Epithelial cell of esophagus (primary cell): ENCODE data around the gene H2BK1.

Experiments used
- DNase-seq: peaks from one replicate; pipeline ENCODE4 v3.0.0; 2010; ENCODE audit warnings: low read depth
- H3K4me3 ChIP-seq: 2 replicates; pipeline ENCODE4 v1.5.1; 2011; ENCODE audit warnings: mild to moderate bottlenecking, low read length, control low read depth
- TF ChIP-seq, protein P1 (sequence below): IDR thresholded peaks from 2 replicates; pipeline ENCODE4 v1.5.1; 2011; ENCODE audit warnings: low read depth, mild to moderate bottlenecking, low read length, control low read depth, inconsistent platforms; ENCODE audit not compliant: insufficient read depth; ENCODE audit errors: missing control alignments

Gene H2BK1

GRCh38 chr7:151173386-151174245 is 36.7 kb downstream of the H2BK1 start:
- no peak for DNase-seq
- TF ChIP-seq, protein P1, sequence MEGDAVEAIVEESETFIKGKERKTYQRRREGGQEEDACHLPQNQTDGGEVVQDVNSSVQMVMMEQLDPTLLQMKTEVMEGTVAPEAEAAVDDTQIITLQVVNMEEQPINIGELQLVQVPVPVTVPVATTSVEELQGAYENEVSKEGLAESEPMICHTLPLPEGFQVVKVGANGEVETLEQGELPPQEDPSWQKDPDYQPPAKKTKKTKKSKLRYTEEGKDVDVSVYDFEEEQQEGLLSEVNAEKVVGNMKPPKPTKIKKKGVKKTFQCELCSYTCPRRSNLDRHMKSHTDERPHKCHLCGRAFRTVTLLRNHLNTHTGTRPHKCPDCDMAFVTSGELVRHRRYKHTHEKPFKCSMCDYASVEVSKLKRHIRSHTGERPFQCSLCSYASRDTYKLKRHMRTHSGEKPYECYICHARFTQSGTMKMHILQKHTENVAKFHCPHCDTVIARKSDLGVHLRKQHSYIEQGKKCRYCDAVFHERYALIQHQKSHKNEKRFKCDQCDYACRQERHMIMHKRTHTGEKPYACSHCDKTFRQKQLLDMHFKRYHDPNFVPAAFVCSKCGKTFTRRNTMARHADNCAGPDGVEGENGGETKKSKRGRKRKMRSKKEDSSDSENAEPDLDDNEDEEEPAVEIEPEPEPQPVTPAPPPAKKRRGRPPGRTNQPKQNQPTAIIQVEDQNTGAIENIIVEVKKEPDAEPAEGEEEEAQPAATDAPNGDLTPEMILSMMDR = no peak

DNA sequence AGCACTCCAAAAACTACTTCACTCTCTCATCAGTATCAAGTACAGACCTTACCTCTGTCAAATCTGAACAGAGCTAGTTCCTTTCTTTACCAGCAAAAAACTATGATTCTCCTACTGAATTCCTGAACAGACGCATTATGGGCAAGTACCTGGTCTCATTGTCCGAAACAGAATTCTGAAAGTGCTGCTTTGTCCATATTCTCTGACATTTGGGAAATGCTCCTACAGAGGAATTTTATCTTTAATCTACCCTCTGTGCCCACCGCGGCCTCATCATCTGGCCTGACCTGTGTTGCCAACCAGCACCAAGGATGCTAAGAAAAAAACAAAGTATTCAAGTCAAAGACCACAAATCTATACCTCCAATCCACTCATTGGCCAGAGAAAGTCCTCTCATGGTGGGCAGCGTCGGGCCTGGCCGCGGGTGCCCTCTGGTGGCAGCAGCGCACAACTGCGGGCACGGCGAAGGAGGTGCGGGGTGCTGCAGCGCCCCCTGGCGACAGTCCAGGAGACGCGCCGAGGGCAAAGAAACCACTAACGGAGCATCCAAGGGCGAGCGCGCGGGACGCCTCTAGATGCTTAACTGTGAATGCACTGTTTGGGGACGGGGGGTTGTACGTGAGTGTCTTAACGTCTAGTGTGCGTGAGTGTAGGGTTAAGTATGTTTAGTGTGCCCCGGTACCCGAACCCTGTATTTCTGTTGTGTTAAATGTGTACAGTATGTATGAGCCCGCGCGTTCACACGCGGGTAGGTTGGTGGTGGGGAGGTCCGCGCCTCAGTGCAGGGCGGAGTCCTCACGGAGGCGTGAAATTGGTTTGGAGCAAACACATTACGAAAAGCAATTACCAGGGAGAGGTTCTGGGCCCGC is 37.8 kb downstream of the H2BK1 start:
- DNase-seq = peak; percentile 61
- TF ChIP-seq, protein P1 = peak; percentile 96
- H3K4me3 ChIP-seq = no peak overlapping the region

More at GRCh38 chr7:151173386-151174245, 36.7 kb downstream of the H2BK1 start:
- no peak overlapping the region for H3K4me3 ChIP-seq

DNA sequence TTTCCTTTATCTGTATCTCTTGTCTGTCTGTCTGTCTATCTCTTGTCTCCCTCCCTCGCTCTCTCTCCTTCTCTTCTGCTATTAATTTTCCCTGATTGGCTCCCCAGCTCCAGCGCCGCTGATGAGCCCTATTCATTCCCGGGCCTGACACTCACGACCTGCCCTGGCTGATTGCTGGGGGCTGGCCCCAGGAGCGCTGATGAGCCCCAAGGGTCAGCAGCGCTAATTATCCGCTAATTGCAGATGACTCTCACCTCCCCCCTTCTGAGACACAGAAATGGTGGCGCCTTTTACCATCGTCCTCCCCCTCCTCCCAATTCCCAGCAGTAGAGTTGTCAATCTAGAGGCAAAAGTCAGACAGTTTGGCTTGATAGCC is 41.5 kb downstream of the H2BK1 start:
- no peak for DNase-seq
- H3K4me3 ChIP-seq = no peak overlapping the region

DNA sequence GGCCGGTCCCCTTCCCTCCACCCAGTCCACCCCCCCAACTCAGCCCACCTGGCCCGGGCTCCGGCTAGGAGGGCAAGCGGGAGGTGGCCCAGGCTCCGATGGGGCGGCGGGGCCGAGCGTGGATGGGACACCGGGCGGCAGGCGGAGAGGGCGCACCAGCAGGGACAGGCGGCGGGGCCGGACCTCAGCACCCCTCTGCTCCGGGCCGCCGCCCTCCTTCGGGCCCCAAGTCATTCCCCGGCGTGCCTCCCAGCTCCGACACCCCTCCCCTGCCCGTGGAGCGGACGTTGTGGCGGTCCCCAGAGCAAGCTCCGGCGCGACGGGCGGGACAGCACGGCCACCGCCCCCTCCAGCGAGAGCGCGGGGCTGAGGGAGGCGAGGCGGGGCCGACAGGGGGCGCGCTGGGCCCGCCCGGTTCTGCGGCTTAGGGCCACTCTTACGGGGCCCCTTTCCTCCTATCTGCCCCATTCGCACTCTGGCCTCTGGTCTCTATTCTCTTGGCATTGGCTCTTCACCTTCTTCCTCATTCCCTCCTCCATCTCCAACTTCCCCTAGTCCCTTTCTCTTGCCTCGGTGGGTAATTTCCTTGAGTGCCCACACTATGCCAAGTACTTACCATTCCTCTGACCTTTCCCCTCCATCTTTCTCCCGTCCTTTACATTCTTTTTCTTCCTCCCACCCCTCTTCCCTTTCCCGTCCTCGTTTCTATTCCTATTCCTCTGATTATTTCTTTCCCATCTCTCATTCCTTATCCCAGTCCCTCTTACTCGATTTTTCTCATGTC is 42.1 kb downstream of the H2BK1 start:
- peak; percentile 32 for DNase-seq
- TF ChIP-seq, protein P1 = peak; percentile 30
- peak overlapping the region; percentile 7 for H3K4me3 ChIP-seq

More for the DNA sequence above, 41.5 kb downstream of the H2BK1 start:
- TF ChIP-seq, protein P1 = no peak

DNA sequence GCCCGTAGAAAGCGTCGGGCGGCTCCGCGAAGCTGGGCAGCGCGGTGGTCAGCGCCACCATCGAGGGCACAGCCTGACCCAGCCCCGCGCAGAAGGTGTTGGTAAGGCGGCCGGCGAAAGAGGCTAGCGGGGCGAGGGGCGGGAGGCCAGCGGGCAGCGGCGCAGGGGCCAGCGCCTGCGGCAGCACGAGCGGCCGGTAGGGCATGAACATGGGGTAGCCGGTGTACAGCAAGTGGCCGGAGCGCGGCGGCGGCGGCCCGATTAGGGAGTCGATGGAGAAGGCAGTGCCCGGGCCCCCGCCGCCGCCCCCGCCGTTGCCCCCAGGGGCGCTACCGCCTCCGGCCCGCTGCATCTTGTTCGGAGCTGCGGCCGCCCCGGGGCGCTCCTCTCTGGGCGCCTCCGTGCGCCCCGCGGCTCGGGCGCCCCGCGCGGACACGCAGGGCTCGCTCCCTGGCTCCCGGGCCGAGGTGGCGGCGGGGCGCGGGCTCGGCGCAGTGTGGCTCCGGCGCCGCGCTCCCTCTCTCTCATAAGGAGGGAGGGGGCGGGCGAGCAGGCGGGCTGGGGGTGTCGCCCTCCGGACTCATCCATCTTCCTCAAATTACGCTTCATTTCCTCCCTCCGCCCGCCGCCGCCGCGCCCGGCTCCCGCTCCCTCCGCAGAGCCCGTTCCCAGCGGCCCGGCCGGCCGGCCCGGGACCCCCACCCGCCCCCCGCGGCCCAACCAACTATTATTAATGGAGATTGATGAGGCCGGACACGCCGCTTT is 42.9 kb downstream of the H2BK1 start, which contains the start of gene GBX1:
Gene GBX1, minus strand, starts transcription at position 498 of the 765 bp plus-strand sequence. Its CDS starts 146 bp downstream, at position 352.
- TF ChIP-seq, protein P1 = no peak
- peak within 1 kb of the TSS; percentile 7 for H3K4me3 ChIP-seq
- DNase-seq = no peak

GRCh38 chr7:151166629-151167196 is 43.6 kb downstream of the H2BK1 start:
- TF ChIP-seq, protein P1 = no peak
- H3K4me3 ChIP-seq = no peak overlapping the region
- no peak for DNase-seq
